ENCODE results near the gene C22orf39.

C22orf39 gene

GRCh38 chr22:19424186-19424500, 23.4 kb downstream of the C22orf39 start:
- DNase-seq, result no peak

DNA sequence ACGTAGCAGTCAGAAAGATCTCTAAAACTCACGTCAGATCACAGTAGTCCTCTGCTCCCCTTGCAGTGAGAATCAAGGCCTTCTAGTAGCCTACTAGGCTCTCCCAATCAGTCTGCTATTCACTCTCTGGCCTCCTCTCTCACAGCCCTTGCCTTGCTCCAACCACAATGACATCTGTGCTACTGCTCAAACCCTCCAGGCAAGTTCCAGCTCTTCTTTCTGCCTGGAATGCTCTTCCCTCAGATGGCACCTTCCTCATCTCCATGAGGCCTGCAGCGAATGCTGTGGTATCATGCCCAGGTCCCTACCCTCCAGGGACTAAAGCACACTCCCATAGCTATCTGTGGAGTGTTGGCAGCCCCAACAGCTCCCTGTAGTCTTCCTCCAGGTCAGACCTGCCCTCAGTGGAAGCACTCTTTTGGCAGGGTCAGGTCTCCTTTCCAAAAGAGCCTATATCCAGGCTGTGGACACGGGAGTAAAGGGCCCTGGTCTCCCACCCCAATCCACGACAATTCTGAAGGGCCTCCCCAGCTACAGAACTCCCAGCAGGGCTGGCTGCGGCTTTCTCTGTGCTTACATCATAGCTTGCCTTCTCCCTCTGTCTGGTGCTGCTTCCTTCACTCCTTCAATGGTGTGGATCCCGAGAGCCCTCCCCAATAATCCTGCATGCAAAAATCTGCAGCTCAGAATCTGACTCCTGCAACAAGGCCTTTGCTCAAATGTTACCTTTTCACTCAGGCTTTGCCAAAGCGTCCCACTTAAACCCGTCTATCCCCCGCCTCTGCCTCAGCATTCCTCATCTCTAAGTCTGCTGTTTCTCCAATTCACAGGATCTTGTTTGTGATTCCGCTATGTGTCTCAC, 24.8 kb downstream of the C22orf39 start:
- DNase-seq, result no peak

DNA sequence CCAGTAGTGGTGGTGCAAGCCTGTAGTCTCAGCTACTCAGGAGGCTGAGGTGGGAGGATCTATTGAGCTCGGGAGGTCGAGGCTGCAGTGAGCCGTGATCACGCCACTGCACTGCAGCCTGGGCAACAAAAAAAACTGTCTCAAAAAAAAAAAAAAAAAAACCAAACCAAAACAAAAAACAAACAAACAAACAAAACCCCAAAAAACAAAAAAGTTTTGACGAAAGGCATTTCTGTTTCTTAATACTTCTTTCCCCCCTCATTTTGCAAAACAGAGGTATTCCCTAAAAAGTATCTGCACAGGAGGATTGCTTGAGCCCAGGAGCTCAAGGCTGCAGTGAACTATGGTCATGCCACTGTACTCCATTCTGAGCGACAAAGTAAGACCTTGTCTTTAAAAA, 27.2 kb downstream of the C22orf39 start:
- no peak for DNase-seq

DNA sequence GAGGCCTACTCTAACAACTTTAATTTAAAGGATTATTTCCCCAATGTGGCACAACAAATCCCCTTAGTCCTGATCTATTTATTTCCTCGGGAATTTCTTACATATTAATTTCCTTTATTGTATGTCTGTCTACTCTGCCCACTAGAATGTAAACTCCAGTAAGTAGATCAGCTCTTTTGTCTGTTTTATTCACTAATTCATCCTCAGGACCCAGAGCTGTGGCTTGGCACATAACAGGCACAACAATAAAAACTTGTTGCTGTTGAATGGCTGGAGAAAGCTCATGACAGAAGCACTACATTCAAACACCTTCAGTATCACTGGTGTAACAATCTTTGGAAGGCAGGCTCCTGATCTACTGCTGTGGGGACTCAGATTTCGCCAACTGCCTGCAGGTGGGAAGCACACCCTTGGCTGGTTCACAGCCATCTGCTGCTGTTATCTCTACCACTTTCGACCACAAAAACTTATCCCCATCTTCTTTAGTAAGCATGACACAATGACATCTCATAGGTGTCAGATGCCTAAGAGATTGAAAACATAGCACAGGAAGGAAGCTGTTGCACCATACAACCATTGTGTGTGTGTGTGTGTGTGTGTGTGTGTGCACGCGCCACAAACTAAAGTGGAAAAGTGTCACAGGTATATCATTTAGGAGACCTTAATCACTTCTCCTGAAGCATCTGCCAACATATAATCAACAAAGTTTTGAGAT, 27.9 kb downstream of the C22orf39 start:
- DNase-seq, result peak; percentile 41

DNA sequence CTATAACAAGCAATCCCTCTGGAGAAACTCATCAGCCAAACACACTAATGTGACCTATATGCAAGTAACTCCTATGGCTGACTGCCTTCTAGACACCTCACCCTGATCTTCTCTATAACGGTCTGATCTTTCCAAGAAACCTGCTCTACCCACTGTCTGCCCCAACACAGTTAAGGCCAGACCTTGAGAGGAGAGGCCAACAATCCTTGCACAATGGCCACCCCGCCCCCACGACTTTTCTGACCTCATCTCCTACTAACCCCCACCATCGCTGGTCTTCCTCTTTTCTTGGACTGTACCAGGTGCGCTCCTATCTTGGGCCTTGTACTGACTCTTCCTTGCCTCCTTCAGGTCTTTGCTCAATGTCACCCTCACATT, 28.4 kb downstream of the C22orf39 start:
- no peak for DNase-seq

- DNase-seq, result no peak
Measured at GRCh38 chr22:19412923-19413322, 34.6 kb downstream of the C22orf39 start.

GRCh38 chr22:19412478-19412877, 35.0 kb downstream of the C22orf39 start:
- DNase-seq, result no peak

DNA sequence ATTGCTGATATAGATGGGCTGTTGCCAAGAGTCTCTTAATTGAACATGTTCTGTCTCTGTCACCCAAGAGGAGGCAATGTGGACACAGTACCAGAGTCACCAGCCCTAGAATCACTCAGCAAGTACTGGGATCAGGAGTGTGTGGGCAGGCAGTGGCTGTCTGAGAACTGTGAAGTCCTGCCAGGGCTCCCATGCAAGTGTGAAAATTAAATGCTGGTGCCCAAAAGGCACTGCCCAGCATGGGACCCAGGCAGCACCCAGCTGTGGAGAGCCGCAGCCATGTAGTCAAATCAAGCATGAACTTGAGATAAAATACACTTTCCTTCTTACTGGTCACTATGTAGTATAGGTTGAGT, 35.8 kb downstream of the C22orf39 start:
- DNase-seq, result no peak

GRCh38 chr22:19410941-19411689, 36.4 kb downstream of the C22orf39 start:
- no peak for DNase-seq

DNA sequence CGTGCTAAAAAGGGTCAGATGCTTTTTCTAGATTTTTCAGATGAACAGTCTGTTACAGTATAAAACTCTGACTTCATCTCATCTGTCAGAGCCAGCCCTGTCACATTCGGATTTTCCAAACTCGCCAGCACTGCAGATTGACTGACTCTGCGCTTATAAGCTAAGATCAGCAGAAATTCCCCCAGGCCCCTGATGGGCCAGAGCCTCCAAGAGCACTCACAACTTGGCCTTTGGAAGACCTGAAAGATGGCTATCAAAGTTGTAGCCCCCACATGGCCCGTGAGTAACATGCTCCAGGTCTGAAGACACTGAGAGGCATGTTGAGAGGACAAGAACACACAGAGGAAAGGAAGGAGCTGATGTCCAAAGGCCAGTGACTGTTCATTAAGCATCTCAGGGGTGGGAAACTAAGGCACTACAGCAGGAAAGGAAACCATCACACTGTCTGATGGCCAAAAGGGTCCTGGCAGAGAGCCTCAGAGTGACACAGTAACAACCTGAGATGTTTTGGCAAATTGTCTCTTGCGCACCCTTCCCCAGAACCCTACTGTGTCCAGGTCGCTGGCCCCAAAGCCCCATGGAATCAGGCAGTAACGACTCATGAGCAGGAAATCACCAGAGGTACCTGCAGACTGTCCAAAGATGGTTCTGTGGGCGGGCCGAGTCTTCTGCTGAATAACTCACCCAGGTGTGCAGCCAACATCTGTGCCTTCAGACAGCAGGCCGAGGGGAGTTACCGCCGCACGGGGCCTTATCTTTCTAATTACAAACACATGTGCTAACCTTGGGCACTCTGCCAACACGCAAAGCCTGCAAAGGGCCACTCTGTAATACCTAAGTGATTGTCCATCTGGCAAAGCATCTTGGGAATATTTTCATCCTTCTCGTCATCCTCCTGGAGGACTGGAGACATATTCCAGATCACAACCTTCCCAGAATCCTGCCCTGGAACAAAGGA, 39.6 kb downstream of the C22orf39 start:
- peak; percentile 90 for DNase-seq

DNA sequence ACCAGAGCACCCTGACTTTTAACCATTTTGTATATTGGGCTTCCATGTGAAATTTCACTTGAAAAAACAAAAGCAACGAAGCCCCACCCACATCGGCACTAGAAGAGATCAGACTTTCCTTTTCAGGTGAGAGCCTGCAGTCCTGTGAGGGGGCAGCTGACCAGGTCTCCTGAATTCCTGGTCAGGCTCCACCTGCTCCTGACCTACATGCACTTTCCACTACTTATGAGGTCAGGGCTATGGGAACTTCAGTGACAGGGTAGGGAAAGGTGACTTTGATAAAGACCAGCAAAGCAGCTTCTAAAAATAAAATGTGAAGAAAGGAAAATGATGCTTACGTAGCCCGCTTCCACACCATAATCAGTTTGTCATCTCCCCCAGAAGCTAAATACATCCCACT, 40.7 kb downstream of the C22orf39 start:
- no peak for DNase-seq

GRCh38 chr22:19406281-19406811, 41.2 kb downstream of the C22orf39 start:
- no peak for DNase-seq

DNA sequence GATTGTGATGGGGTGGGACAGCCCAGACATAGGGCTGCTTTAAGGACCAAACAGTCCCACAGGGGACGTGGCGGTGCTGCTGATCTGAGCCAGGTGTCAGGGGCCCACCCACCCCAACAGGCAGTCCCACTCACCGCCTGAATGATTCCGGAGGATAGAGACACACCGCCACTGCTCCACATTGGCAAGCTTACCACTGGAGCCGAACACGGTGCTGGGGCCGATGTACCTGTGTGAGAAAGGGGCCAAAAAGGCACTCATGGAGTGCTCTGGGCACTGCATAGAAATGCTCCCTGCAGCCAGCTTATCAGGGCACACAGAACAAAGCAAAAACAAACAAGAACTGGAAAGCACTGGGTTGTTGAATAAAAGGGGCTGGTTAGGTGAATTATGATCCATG, 41.9 kb downstream of the C22orf39 start:
- no peak for DNase-seq

- DNase-seq, result no peak
Measured at GRCh38 chr22:19405133-19405532, 42.4 kb downstream of the C22orf39 start.

GRCh38 chr22:19404676-19405075, 42.8 kb downstream of the C22orf39 start:
- DNase-seq, result no peak

- DNase-seq, result no peak
Measured at GRCh38 chr22:19402642-19403191, 44.8 kb downstream of the C22orf39 start.

GRCh38 chr22:19401483-19401882, 46.0 kb downstream of the C22orf39 start:
- DNase-seq, result no peak

DNA sequence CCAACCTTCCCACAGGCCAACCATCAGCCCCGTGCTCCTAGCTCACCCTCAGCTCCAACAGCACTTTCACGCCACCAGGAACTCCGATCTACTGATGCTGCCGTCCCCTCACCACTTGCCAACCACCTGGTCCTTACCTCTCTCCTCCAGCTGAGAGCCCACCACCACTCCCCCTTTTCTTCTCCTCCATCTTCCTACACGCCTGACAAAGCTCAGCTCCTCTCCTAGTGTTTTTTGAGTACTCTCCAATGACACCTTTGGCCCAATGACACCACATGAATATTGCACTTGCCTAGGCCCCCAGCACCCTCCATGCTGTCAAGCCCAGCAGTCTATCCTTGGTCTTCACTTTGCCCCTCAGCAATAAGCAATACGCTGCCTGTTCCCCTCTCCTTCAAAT, 46.6 kb downstream of the C22orf39 start:
- DNase-seq, result no peak

- DNase-seq, result no peak
Measured at GRCh38 chr22:19398652-19399051, 48.9 kb downstream of the C22orf39 start.

DNA sequence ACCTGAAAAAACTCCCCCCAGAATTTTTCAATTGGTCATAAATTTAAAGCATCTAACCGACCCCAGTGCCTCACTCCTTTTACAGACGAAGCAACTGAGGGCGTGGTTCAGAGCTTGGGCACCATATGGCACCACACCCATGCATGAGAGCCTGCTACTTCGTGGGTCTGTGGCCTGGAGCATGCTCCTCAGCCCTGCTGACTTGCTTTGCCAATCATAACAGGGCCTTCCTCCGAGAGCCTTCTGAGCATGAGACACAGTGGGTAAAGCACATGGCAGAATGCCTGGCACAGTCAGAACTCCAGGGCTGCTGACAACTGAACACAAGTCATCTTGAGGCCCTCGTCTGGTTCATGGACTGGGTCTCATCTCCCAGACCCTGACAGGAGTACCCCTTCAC, 49.3 kb downstream of the C22orf39 start:
- peak; percentile 62 for DNase-seq

GRCh38 chr22:19397734-19398104, 49.8 kb downstream of the C22orf39 start:
- no peak for DNase-seq

All from NCI-H69 (cell line).